NOMO-1 treated with dmso at 0.1 percent for 144 hours (cell line): Measurements from ENCODE around the gene TRMT2A.

Experiments used
- DNase-seq: peaks from one replicate; lab custom pipeline; 2025; ENCODE audit not compliant: unreplicated experiment; lab: John Stamatoyannopoulos, UW

TRMT2A gene

GRCh38 chr22:20135806-20136602 is 19.0 kb upstream of the TRMT2A start:
- DNase-seq: no peak

GRCh38 chr22:20135265-20135664 is 18.2 kb upstream of the TRMT2A start:
- no peak for DNase-seq

GRCh38 chr22:20133930-20134549 is 17.0 kb upstream of the TRMT2A start:
- no peak for DNase-seq

GRCh38 chr22:20132686-20133246 is 15.7 kb upstream of the TRMT2A start:
- DNase-seq: no peak

GRCh38 chr22:20131859-20132685 is 15.0 kb upstream of the TRMT2A start:
- DNase-seq: no peak

GRCh38 chr22:20131597-20131858 is 14.5 kb upstream of the TRMT2A start, which contains the start of gene ZDHHC8:
TSS of gene ZDHHC8 (plus strand) at chr22:20131804. CDS start at chr22:20131948, 144 bp downstream.
- DNase-seq: no peak

- peak; percentile 30 for DNase-seq
These were observed 13.9 kb upstream of the TRMT2A start for GRCh38 chr22:20130731-20131596.

- DNase-seq: no peak
These were observed 13.3 kb upstream of the TRMT2A start for GRCh38 chr22:20130319-20130718.

GRCh38 chr22:20129747-20130014 is 12.7 kb upstream of the TRMT2A start:
- DNase-seq: no peak

- DNase-seq: no peak
These were observed 12.1 kb upstream of the TRMT2A start for GRCh38 chr22:20128902-20129746.

GRCh38 chr22:20128619-20128901 is 11.5 kb upstream of the TRMT2A start:
- no peak for DNase-seq

- no peak for DNase-seq
These were observed 11.0 kb upstream of the TRMT2A start for GRCh38 chr22:20127869-20128618.

- no peak for DNase-seq
These were observed 10.4 kb upstream of the TRMT2A start for GRCh38 chr22:20127318-20127868.

GRCh38 chr22:20126284-20127029 is 9.4 kb upstream of the TRMT2A start:
- DNase-seq: no peak

GRCh38 chr22:20125201-20126174 is 8.5 kb upstream of the TRMT2A start:
- DNase-seq: no peak

- DNase-seq: no peak
These were observed 7.2 kb upstream of the TRMT2A start for GRCh38 chr22:20124083-20124787.
